Adrenal gland (tissue), 12 donors: ENCODE results near the gene HCN3. TPM values are rescaled to one million over a fixed set of nuclear protein-coding genes. Genes with fewer than 3 reads are reported as not detected.

Experiments used
- DNase-seq, 7 donors: peaks; one replicate each; pipeline ENCODE4 v3.0.0-alpha.2; 2019 to 2020
- H3K27ac ChIP-seq, 5 donors: fragments of 200-600 bp; sonication (generic) in 4 of 5; 1 replicate in 3 of 5; 2 replicates in 2 of 5; pipeline versions ENCODE4 v1.5.1 to v1.8.0; 2016 to 2020; ENCODE audit warnings: mild to moderate bottlenecking in 1 of 5
- H3K27me3 ChIP-seq: fragments of 200-600 bp; 2 replicates; pipeline ENCODE4 v1.8.0; 2021
- H3K36me3 ChIP-seq, 2 donors: fragments of 200-600 bp; replicated peaks in 1 of 2; 1 replicate in 1 of 2; 2 replicates in 1 of 2; pipeline versions ENCODE4 v1.5.1 to v1.8.0; 2018 to 2022
- H3K4me1 ChIP-seq, 2 donors: fragments of 200-600 bp; replicated peaks in 1 of 2; 1 replicate in 1 of 2; 2 replicates in 1 of 2; pipeline versions ENCODE4 v1.5.1 to v1.8.0; 2018 to 2021
- H3K4me3 ChIP-seq, 4 donors: fragments of 200-600 bp; sonication (generic) in 3 of 4; one replicate each; pipeline ENCODE4 v1.5.1; 2016 to 2018
- H3K9me3 ChIP-seq, 3 donors: fragments of 200-600 bp; sonication (generic) in 1 of 3; replicated peaks in 1 of 3; 1 replicate in 2 of 3; 2 replicates in 1 of 3; pipeline versions ENCODE4 v1.5.1 to v1.8.0; 2016 to 2021
- CTCF ChIP-seq, 6 experiments: fragments of 450-650 bp in 4 of 6; fragments of 200-600 bp in 2 of 6; sonication (generic) in 1 of 6; IDR thresholded peaks; 1 replicate in 5 of 6; 2 replicates in 1 of 6; pipeline versions ENCODE4 v1.5.1 to v1.8.0; 2016 to 2021; ENCODE audit warnings: antibody characterized with exemption in 6 of 6, mild to moderate bottlenecking in 2 of 6, moderate library complexity in 1 of 6
- POLR2A ChIP-seq, 2 donors: fragments of 450-650 bp; IDR thresholded peaks; one replicate each; pipeline ENCODE4 v1.6.1; 2017; ENCODE audit warnings: antibody characterized with exemption in 2 of 2, mild to moderate bottlenecking in 2 of 2, moderate library complexity in 1 of 2
- WGBS, 4 donors: extraction: QIAGEN DNeasy Blood & Tissue Kit in 2 of 4; methylation state at CpG; one replicate each; pipeline versions ENCODE4 v1.1.5 to v1.1.7; 2013 to 2017; 5-methylcytosine and 5-hydroxymethylcytosine counted together
- intact Hi-C, 2 donors: fragments of 100-400 bp; cut with DNase I; formaldehyde crosslinking; loops; one replicate each; pipeline versions ENCODE4 v1.14.1 to v1.15.0; 2022 to 2023
- polyA plus RNA-seq, 3 donors: library from polyadenylated mRNA; stranded (reverse); fragments of 200-250 nt in 2 of 3; fragments of 350-450 nt in 1 of 3; fragmentation: Illumina TruSeq in 1 of 3; extraction: RNeasy Lipid Tissue Mini Kit (QIAGEN cat#74804) in 1 of 3; gene quantifications; one replicate each; pipeline ENCODE4 v1.2.3, GENCODE V29; 2013 to 2014
- total RNA-seq, 9 donors: library from RNA; depleted of rRNA in 4 of 9; stranded (reverse); fragments of >200 nt in 4 of 9; fragments of 120-200 nt in 1 of 9; fragmentation: NEBNext Ultra II Directional in 1 of 9; extraction: Animal tissue kit (Norgen Biotek cat#: 25700) in 1 of 9; gene quantifications; one replicate each; pipeline versions ENCODE4 v1.1.0 to v1.2.4, GENCODE V29; 2013 to 2023
- donor health status: healthy with polysubstance abuse.
- donor health status: Bipolar disorder and iron deficiency.
- donor health status: DM: yes; HTN: yes; CAD: no.
- donor health status: DM: no; HTN: no; CAD: no.
- donor health status: DM: no; HTN: no; CAD: no.
- donor health status: DM: yes; HTN: yes; CAD: no.

Gene HCN3
- total and polyA plus RNA-seq, 12 donors, result 1.0 to 14.5 (median 3.7) TPM

- intact Hi-C loops, result no loop called here
- H3K36me3 ChIP-seq, result peaks cover 0 to 26% of the 10 kb centered on the region in 2 donors
- H3K27me3 ChIP-seq, result no peaks in the 10 kb centered on the region
- 48 to 60% (median 54%) methylated on average over 5 of the region's 5 CpGs for WGBS, 4 donors
- no peak for DNase-seq
- H3K27ac ChIP-seq, result no peak overlapping the region
- TF ChIP-seq POLR2A (IDR thresholded peaks at IDR 0.05) (no peak), CTCF (IDR thresholded peaks at IDR 0.05) (no peak)
- H3K4me3 ChIP-seq, result no peak overlapping the region
- peaks cover 15% of the 10 kb centered on the region in 2 donors for H3K4me1 ChIP-seq
- H3K9me3 ChIP-seq, result no peaks in the 10 kb centered on the region
Measured at GRCh38 chr1:155236451-155236850, 40.8 kb upstream of the HCN3 start.

- H3K27me3 ChIP-seq, result no peaks in the 10 kb centered on the region
- H3K9me3 ChIP-seq, result no peaks in the 10 kb centered on the region
- H3K4me1 ChIP-seq, result peaks cover 20 to 21% of the 10 kb centered on the region in 2 donors
- H3K27ac ChIP-seq, result peak overlapping the region in 3 of 5 donors; percentile 21 to 59 (median 58)
- peaks cover 0 to 19% of the 10 kb centered on the region in 2 donors for H3K36me3 ChIP-seq
- peak overlapping the region in 1 of 4 donors; percentile 56 for H3K4me3 ChIP-seq
- WGBS, 4 donors, result 12 to 16% (median 14%) methylated on average over 4 of the region's 4 CpGs
- peak; percentile 72 to 90 (median 77) for DNase-seq
- no peak for TF ChIP-seq CTCF (IDR thresholded peaks at IDR 0.05)
- TF ChIP-seq POLR2A (IDR thresholded peaks at IDR 0.05), result peak in 1 of 2 donors; percentile 19
- intact Hi-C loops, result loop anchor here in 1 of 2 donors (5.0 kb wide), 1 partner anchor 34 kb away; the partner anchor contains the start of genes MTX1 and THBS3
Measured at GRCh38 chr1:155241069-155241679, 36.1 kb upstream of the HCN3 start.

- intact Hi-C loops, result loop anchor here in 1 of 2 donors (5.0 kb wide), 1 partner anchor 35 kb away; the partner anchor contains the start of genes MTX1 and THBS3
- peak in 1 of 7 donors; percentile 23 for DNase-seq
- H3K9me3 ChIP-seq, result no peaks in the 10 kb centered on the region
- WGBS, 4 donors, result 59 to 76% (median 69%) methylated on average over 4 of the region's 4 CpGs
- TF ChIP-seq CTCF (IDR thresholded peaks at IDR 0.05), result no peak
- TF ChIP-seq POLR2A (IDR thresholded peaks at IDR 0.05), result no peak
- peaks cover 20 to 21% of the 10 kb centered on the region in 2 donors for H3K4me1 ChIP-seq
- H3K27me3 ChIP-seq, result no peaks in the 10 kb centered on the region
- H3K27ac ChIP-seq, result peak overlapping the region in 3 of 5 donors; percentile 21 to 59 (median 58)
- peaks cover 0 to 12% of the 10 kb centered on the region in 2 donors for H3K36me3 ChIP-seq
- no peak overlapping the region for H3K4me3 ChIP-seq
Measured at GRCh38 chr1:155241841-155242264, 35.4 kb upstream of the HCN3 start.

- H3K27ac ChIP-seq, result peak overlapping the region in 4 of 5 donors; percentile 9 to 96 (median 86)
- intact Hi-C loops, result loop anchor here in 1 of 2 donors (5.0 kb wide), 1 partner anchor 36 kb away; the partner anchor contains the start of genes MTX1 and THBS3
- H3K4me3 ChIP-seq, result no peak overlapping the region
- H3K4me1 ChIP-seq, result peaks cover 20 to 21% of the 10 kb centered on the region in 2 donors
- WGBS, 4 donors, result 80 to 100% (median 86%) methylated on average over 2 to 3 of the region's 3 CpGs
- H3K27me3 ChIP-seq, result no peaks in the 10 kb centered on the region
- TF ChIP-seq CTCF (IDR thresholded peaks at IDR 0.05) (no peak), POLR2A (IDR thresholded peaks at IDR 0.05) (no peak)
- no peaks in the 10 kb centered on the region for H3K9me3 ChIP-seq
- DNase-seq, result no peak
- peaks cover 0 to 8% of the 10 kb centered on the region in 2 donors for H3K36me3 ChIP-seq
Measured at GRCh38 chr1:155242805-155243358, 34.4 kb upstream of the HCN3 start.
